HEK293T (cell line): ENCODE results near the gene CADPS2.
"Not testable (repeated sequence)": the region's sequence is repeated elsewhere in the genome, so short reads cannot be mapped to it uniquely, and the experiment has no call there.

Source experiments
- CTCF ChIA-PET: fragments of 350-600 bp; formaldehyde crosslinking; extraction: SDS; loops from one replicate; lab custom pipeline; 2021; ENCODE audit warnings: antibody characterized with exemption, inconsistent platforms; lab: Yijun Ruan, JAX
- POLR2A ChIA-PET: fragments of 350-600 bp; formaldehyde crosslinking; extraction: SDS; loops from one replicate; lab custom pipeline; 2020; ENCODE audit warnings: antibody characterized with exemption, inconsistent platforms; lab: Yijun Ruan, JAX
- DNase-seq: peaks from one replicate; pipeline ENCODE4 v3.0.0; 2012; ENCODE audit warnings: mixed read lengths; ENCODE audit errors: extremely low spot score
- ARNT ChIP-seq: fragments of 450-650 bp; IDR thresholded peaks from 2 replicates; pipeline ENCODE4 v1.6.1; 2017; ENCODE audit warnings: mild to moderate bottlenecking
- BHLHE40 ChIP-seq: fragments of 450-650 bp; IDR thresholded peaks from 2 replicates; pipeline ENCODE4 v1.6.1; 2016; ENCODE audit warnings: mild to moderate bottlenecking, moderate library complexity, borderline replicate concordance
- CTBP1 ChIP-seq: fragments of 450-650 bp; IDR thresholded peaks from 2 replicates; pipeline ENCODE4 v1.6.1; 2016; ENCODE audit warnings: borderline replicate concordance
- ELF4 ChIP-seq: fragments of 450-650 bp; IDR thresholded peaks from 2 replicates; pipeline ENCODE4 v1.6.1; 2017; ENCODE audit warnings: antibody characterized with exemption
- FOXA1 ChIP-seq: fragments of 450-650 bp; IDR thresholded peaks from 2 replicates; pipeline ENCODE4 v1.6.1; 2016; ENCODE audit warnings: mild to moderate bottlenecking
- FOXK2 ChIP-seq: fragments of 450-650 bp; IDR thresholded peaks from 2 replicates; pipeline ENCODE4 v1.6.1; 2016; ENCODE audit warnings: mild to moderate bottlenecking
- FOXM1 ChIP-seq: fragments of 450-650 bp; IDR thresholded peaks from 2 replicates; pipeline ENCODE4 v1.6.1; 2017; ENCODE audit warnings: mild to moderate bottlenecking, borderline replicate concordance
- HDGF ChIP-seq: fragments of 450-650 bp; IDR thresholded peaks from 2 replicates; pipeline ENCODE4 v1.6.1; 2017; ENCODE audit warnings: antibody characterized with exemption, borderline replicate concordance
- L3MBTL2 ChIP-seq: fragments of 450-650 bp; conservative IDR thresholded peaks from 2 replicates; pipeline ENCODE4 v1.6.1; 2016; ENCODE audit warnings: mild to moderate bottlenecking
- LEF1 ChIP-seq: fragments of 450-650 bp; IDR thresholded peaks from 2 replicates; pipeline ENCODE4 v1.6.1; 2017; ENCODE audit warnings: mild to moderate bottlenecking, borderline replicate concordance
- NFRKB ChIP-seq: fragments of 450-650 bp; IDR thresholded peaks from 2 replicates; pipeline ENCODE4 v1.6.1; 2016; ENCODE audit warnings: mild to moderate bottlenecking, moderate library complexity
- PKNOX1 ChIP-seq: fragments of 450-650 bp; IDR thresholded peaks from 2 replicates; pipeline ENCODE4 v1.6.1; 2016
- SP1 ChIP-seq: fragments of 450-650 bp; IDR thresholded peaks from 2 replicates; pipeline ENCODE4 v1.6.1; 2017
- SUZ12 ChIP-seq: fragments of 450-650 bp; IDR thresholded peaks from 2 replicates; pipeline ENCODE4 v1.6.1; 2016; ENCODE audit warnings: mild to moderate bottlenecking
- TARDBP ChIP-seq: fragments of 450-650 bp; IDR thresholded peaks from 2 replicates; pipeline ENCODE4 v1.6.1; 2016
- ZNF384 ChIP-seq: fragments of 450-650 bp; IDR thresholded peaks from 2 replicates; pipeline ENCODE4 v1.6.1; 2016

The CADPS2 gene

DNA sequence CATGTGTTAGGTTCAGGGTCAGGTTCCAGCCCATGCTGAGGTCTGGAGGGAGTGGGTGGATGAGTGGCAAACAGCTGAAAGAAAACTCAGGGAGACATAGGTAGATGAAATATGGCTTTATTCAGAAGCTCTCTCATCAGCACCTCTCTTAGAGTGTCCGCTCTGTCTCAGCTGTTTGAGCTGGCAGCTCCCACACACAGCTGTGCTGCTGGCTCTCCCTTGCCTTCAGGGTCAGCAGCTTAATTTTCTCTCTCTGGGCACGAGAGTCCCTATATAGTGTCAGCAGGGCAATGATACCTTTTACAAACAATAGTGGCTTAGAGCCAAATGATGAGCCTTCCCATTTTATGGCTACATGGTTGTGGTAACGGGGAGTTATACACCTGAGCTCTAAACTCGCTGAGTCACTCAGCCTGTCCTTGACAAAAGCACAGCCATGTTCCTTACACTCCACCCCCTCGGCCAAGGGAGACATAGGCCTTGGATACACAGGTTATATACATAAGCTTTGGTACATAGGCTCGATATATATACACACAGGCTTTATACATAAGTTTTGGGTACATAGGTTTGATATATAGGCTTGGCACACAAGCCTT is 197.8 kb downstream of the CADPS2 start:
- ChIA-PET POLR2A (no interaction called here), CTCF (no interaction called here)
- no peak for DNase-seq
- TF ChIP-seq L3MBTL2 (no peak), CTBP1 (no peak), PKNOX1 (no peak), LEF1 (no peak), HDGF (no peak), ELF4 (no peak), FOXK2 (no peak)

- ChIA-PET POLR2A (no interaction called here), CTCF (no interaction called here)
- TF ChIP-seq FOXK2 (no peak), LEF1 (no peak), L3MBTL2 (no peak), ELF4 (no peak), ZNF384 (no peak), SP1 (no peak), FOXM1 (no peak), HDGF (no peak), BHLHE40 (no peak), PKNOX1 (no peak)
- DNase-seq = no peak
Observed at GRCh38 chr7:122686360-122686878, 199.8 kb downstream of the CADPS2 start.

DNA sequence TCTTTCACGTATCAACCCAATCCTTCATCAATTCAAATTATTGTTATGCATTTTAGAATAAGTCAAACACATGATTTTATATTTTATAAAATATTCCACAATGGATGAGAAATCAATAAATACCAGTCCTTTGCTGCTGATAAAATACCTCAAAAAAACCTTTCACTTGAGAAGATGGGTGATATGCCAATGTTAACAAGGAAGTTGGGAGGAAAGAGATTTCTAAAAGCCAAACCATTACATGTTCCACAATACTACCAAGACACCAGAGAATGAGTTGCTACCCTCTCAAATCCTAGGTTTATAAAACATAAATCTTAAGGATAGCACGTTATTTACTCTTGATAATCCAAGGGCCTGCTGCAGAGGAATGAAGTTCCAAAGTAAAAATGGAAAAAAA is 201.8 kb downstream of the CADPS2 start:
- TF ChIP-seq SUZ12 (no peak), ZNF384 (no peak), LEF1 (no peak), PKNOX1 (no peak), ELF4 (no peak), L3MBTL2 (no peak), NFRKB (no peak), FOXA1 (no peak), CTBP1 (no peak), SP1 (no peak), FOXM1 (no peak), FOXK2 (no peak), BHLHE40 (no peak), HDGF (no peak), TARDBP (no peak), ARNT (no peak)
- no peak for DNase-seq
- POLR2A ChIA-PET = no interaction called here
- CTCF ChIA-PET = no interaction called here

- DNase-seq = no peak
- CTCF ChIA-PET = no interaction called here
- TF ChIP-seq FOXK2 = no peak
- no peak for TF ChIP-seq NFRKB
- no peak for TF ChIP-seq CTBP1
- no peak for TF ChIP-seq FOXA1
- TF ChIP-seq LEF1 = no peak
- no peak for TF ChIP-seq PKNOX1
- no peak for TF ChIP-seq ARNT
- no peak for TF ChIP-seq FOXM1
- no peak for TF ChIP-seq TARDBP
- no peak for TF ChIP-seq ZNF384
- TF ChIP-seq SUZ12 = no peak
- no peak for TF ChIP-seq SP1
- POLR2A ChIA-PET = no interaction called here
Observed at GRCh38 chr7:122682815-122683550, 203.3 kb downstream of the CADPS2 start.

GRCh38 chr7:122681186-122681585 is 205.1 kb downstream of the CADPS2 start:
- POLR2A ChIA-PET, CTCF ChIA-PET, DNase-seq: not testable (repeated sequence)

DNA sequence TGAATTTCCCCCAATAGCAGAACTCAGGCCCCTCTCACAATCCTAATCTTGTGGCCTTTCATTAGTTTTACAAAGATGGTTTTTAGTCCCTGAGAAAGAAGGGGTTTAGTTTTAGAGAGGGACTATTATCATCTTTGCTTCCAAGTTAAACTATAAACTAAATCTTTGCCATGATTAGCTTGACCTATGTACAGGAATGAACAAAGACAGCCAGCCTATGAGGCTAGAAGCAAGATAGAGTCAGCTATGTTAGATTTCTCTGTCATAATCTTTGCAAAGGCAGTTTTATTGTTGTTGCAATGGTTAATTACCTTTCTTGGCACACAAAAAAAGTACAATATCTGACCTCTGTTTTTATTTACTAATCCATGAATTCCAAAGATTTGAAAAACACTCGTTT is 206.4 kb downstream of the CADPS2 start:
- CTCF ChIA-PET = no interaction called here
- POLR2A ChIA-PET = no interaction called here
- DNase-seq = no peak
- TF ChIP-seq L3MBTL2 (no peak), FOXA1 (no peak), ELF4 (no peak), NFRKB (no peak), FOXK2 (no peak)

DNA sequence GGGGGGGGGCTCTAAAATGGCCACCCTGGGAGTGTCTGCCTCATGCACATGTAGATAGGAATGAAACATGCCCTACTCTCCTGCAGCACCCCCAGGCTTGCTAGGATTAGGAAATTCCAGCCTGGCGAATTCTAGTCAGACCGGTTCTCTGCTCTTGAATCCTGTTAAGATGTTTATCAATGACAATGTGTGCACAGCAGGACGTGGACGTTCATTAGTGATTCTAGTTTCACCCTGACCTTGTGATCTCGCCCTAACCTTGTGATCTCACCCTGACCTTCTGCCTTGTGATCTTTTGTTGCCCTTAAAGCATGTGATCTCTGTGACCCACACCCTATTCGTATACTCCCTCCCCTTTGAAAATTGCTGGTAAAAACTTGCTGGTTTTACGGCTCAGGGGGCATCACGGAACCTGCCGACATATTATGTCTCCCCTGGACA is 207.0 kb downstream of the CADPS2 start:
- POLR2A ChIA-PET, CTCF ChIA-PET, DNase-seq: not testable (repeated sequence)
